Measurements from ENCODE around the gene ZC3H12A. TPM values are rescaled to one million over a fixed set of nuclear protein-coding genes. Genes with fewer than 3 reads are reported as not detected.
A peak's percentile ranks its signal among the peaks of the same experiment; 100 is the strongest.

The ZC3H12A gene
- 50.7 and 64.9 TPM in 2 replicates for total RNA-seq (2013; cell fraction: nucleolus; rRNA removed)
- total RNA-seq (2014; rRNA removed) (19.0 and 23.0 TPM in 2 replicates), total RNA-seq (2014; rRNA removed; fragmentation: Illumina TruSeq; extraction: Trizol) (9.3 and 10.9 TPM in 2 replicates), total RNA-seq (2021) (25.1 and 27.0 TPM in 2 replicates), polyA plus RNA-seq (2011; rRNA removed) (10.4 and 19.2 TPM in 2 replicates), polyA plus RNA-seq (2014; fragmentation: Illumina TruSeq; extraction: Trizol) (2.0 and 9.0 TPM in 2 replicates), polyA plus RNA-seq (2014; fragmentation: Nextera tagmentation; extraction: Ambion mirVana) (under 1 TPM; 0.35 to 0.88 TPM), polyA plus RNA-seq (2014; rRNA removed) (27.8 and 30.2 TPM in 2 replicates), polyA plus RNA-seq (2016; fragmentation: Nextera tagmentation; extraction: Ambion mirVana) (10 to 100 TPM; 11.7 to 15.9 TPM), polyA minus RNA-seq (2011; rRNA and poly(A)+ RNA removed) (27.5 and 57.4 TPM in 2 replicates), Bru-seq, nascent RNA (percentile 95 among the genes with signal in this experiment), BruChase-seq, experiment 1, labeled RNA remaining after a 6-hour chase (percentile 77 among the genes with signal in this experiment), BruChase-seq, experiment 2, labeled RNA remaining after a 2-hour chase (percentile 83 among the genes with signal in this experiment)
- 5.7 TPM for polyA plus RNA-seq (2011; ENCODE audit: low read depth)
- 24.2 and 34.5 TPM in 2 replicates for polyA plus RNA-seq (2011; cell fraction: cytosol; rRNA removed)
- 152 and 154 TPM in 2 replicates for polyA plus RNA-seq (2011; cell fraction: nucleus; rRNA removed)
- 17.6 and 23.4 TPM in 2 replicates for polyA plus RNA-seq (2012)
- polyA minus RNA-seq (2011; cell fraction: cytosol; rRNA and poly(A)+ RNA removed): 15.6 and 17.7 TPM in 2 replicates
- polyA minus RNA-seq (2011; cell fraction: nucleus; rRNA and poly(A)+ RNA removed): 52.6 and 80.8 TPM in 2 replicates
- long read RNA-seq, experiment 1, partial matches to known transcripts: 2 of 10 reads
- long read RNA-seq, experiment 1, other reads (novel, unspliced or antisense): 5 of 10 reads
- long read RNA-seq, experiment 2, partial matches to known transcripts: 1 of 3 reads
- long read RNA-seq, experiment 2, other reads (novel, unspliced or antisense): 2 of 3 reads

DNA sequence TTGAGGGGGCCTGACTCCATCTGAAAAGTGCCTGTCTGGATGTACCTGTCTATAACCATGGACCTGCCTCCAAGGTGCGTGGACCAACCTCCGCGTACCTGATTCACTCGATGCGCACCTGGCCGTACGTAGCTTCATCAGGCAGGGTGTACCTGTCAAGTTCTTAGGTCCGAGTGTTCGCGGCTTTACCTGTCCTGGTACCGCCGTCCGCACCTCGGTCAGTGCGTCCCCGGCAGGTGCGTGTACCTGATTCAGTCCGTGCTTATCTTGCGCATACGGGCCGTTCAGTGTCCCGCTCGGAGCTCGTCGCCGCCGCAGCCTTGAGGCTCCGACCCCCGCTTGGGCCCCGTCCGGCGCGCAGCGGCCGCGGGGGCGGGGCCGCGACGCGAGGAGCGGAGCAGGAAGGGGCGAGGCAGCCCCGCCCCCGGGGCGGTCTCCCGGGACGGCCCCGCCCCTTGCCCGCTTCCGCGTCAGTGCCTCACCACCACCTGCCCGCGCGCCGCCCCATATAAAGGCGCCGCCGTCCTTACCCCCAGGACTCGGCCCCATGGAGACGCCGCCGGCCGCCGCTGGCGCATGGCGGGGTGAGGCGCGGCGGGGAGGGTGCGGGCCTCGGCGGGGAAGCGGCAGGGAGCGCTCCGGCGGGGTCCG lies at the start of gene ZC3H12A:
Gene ZC3H12A, plus strand, starts transcription at position 535 of the 651 bp plus-strand sequence. CDS start 917 bp downstream, outside the sequence.
- peak within 1 kb of the TSS; percentile 94 for H3K9ac ChIP-seq (ENCODE audit: control insufficient read depth, insufficient read depth, low read length)
- in situ Hi-C loops (cut with MboI): no loop called here
- peaks cover 48% of the 10 kb centered on the region for H3K79me2 ChIP-seq (ENCODE audit: control insufficient read depth, insufficient read depth, low read length)
- peak; percentile 65 for ATAC-seq
- intact Hi-C loops (cut with micrococcal nuclease; ENCODE audit: unreplicated experiment): loop anchor here (5.0 kb wide), 3 partner anchors 123 to 218 kb away; partner anchors contain the start of genes CDCA8 and GNL2
- H3K4me1 ChIP-seq (ENCODE audit: control insufficient read depth, insufficient read depth, low read length): peaks cover 20% of the 10 kb centered on the region
- SMC1A ChIA-PET (ENCODE audit: uncharacterized antibody, unreplicated experiment): interaction anchor here (0.9 to 3.6 kb wide), 3 partner anchors 9 to 21 kb away, joined by 3 to 23 read pairs (median 4); no protein-coding TSS in a partner anchor
- POLR2A ChIA-PET: interaction anchor here (0.6 to 4.5 kb wide), 9 partner anchors 9 to 1349 kb away, joined by 3 to 35 read pairs (median 6); partner anchors contain the start of genes MEAF6 and SNIP1
- CTCF ChIA-PET: interaction anchor here (1.4 to 7.8 kb wide), 4 partner anchors 15 to 24 kb away, joined by 4 to 127 read pairs (median 25); no protein-coding TSS in a partner anchor
- peak within 1 kb of the TSS; percentile 99 for H3K4me2 ChIP-seq (ENCODE audit: control insufficient read depth, insufficient read depth)
- H4K20me1 ChIP-seq (ENCODE audit: control insufficient read depth, insufficient read depth): no peaks in the 10 kb centered on the region; the same call in 1 of the 2 replicates
- peaks cover 2 to 11% of the 10 kb centered on the region in 2 experiments for H3K36me3 ChIP-seq (ENCODE audit: control insufficient read depth in 2 of 2, insufficient read depth in 2 of 2, low read length in 1 of 2)
- H2AFZ ChIP-seq (ENCODE audit: control insufficient read depth, low read depth, low read length): peak within 1 kb of the TSS; percentile 93
- DNase-seq (ENCODE audit: low read depth, low spot score): peak; percentile 57
- no peaks in the 10 kb centered on the region for H3K9me3 ChIP-seq (replicated peaks; ENCODE audit: control insufficient read depth, insufficient read depth, low read length)
- FAIRE-seq: no peak
- WGBS (ENCODE audit: insufficient coverage, insufficient replicate concordance, low lambda C conversion rate, missing lambda C conversion rate): under 1% methylated on average over 66 of the region's 78 CpGs
- H3K27ac ChIP-seq (ENCODE audit: control insufficient read depth, insufficient read depth): peak within 1 kb of the TSS; percentile 99
- RAD21 ChIA-PET (ENCODE audit: unreplicated experiment): interaction anchor here (1.2 to 10.4 kb wide), 3 partner anchors 12 to 40 kb away, joined by 4 to 82 read pairs (median 13); partner anchors contain the start of gene MEAF6
- H3K27me3 ChIP-seq (replicated peaks in 1 of 2; ENCODE audit: control insufficient read depth in 2 of 2, insufficient read depth in 2 of 2, low read length in 1 of 2): no peaks in the 10 kb centered on the region
- no TSS peak for BruUV-seq (replicated peaks)
- H3K4me3 ChIP-seq: peak within 1 kb of the TSS; percentile 99
- TF ChIP-seq CHD2 (IDR thresholded peaks at IDR 0.05; ENCODE audit: borderline replicate concordance, low read depth, low read length) (peak; percentile 29; the same call in 1 of the 2 replicates), ZNF687 (IDR thresholded peaks at IDR 0.05) (peak; percentile 93), JUNB (IDR thresholded peaks at IDR 0.05) (no peak), POLR2AphosphoS5 (IDR thresholded peaks at IDR 0.05; ENCODE audit: low read length) (peak; percentile 95), MXI1 (IDR thresholded peaks at IDR 0.05; ENCODE audit: low read depth, low read length) (peak; percentile 75), E4F1 (IDR thresholded peaks at IDR 0.05; ENCODE audit: borderline replicate concordance, partially characterized antibody) (no peak), NKRF (conservative IDR thresholded peaks at IDR 0.05) (peak; percentile 51; the same call in 1 of the 2 replicates), RELA (IDR thresholded peaks at IDR 0.05; ENCODE audit: borderline replicate concordance, partially characterized antibody) (no peak), BRCA1 (IDR thresholded peaks at IDR 0.05; ENCODE audit: low read depth, low read length) (no peak), POLR2A (IDR thresholded peaks at IDR 0.05; ENCODE audit: low read depth, low read length) (peak; percentile 99)

Measured in GM12878 (cell line).